ENCODE data around the gene SLC9A9. TPM values are rescaled to one million over a fixed set of nuclear protein-coding genes. Genes with fewer than 3 reads are reported as not detected.

Gene SLC9A9
- total and polyA plus RNA-seq, 2 of the 8 experiments (the other 6 are each of a cell fraction or from before 2014, with no cell fraction given) = 0.48 to 1.1 TPM

- FAIRE-seq (no peak), DNase-seq (ENCODE audit: low read depth in 1 of 2, low spot score in 2 of 2) (no peak)
- H4K20me1 ChIP-seq (replicated peaks in 1 of 2; ENCODE audit: control insufficient read depth in 1 of 2, insufficient read depth in 2 of 2, low read length in 2 of 2) = no peaks in the 10 kb centered on the region
- no peak overlapping the region for H4K8ac ChIP-seq (ENCODE audit: extremely low read depth, insufficient read depth, low read length)
- CTCF ChIA-PET (ENCODE audit: partially characterized antibody) = interaction anchor here (1.3 kb wide), 1 partner anchor 12 kb away, joined by 6 read pairs; no protein-coding TSS in a partner anchor
- WGBS, 2 experiments (ENCODE audit: extremely low coverage in 1 of 2, insufficient coverage in 1 of 2, insufficient read length in 1 of 2, insufficient replicate concordance in 2 of 2, low coverage in 1 of 2, low lambda C conversion rate in 2 of 2, missing lambda C conversion rate in 1 of 2) = 91% methylated on average over 11 of the region's 11 CpGs; no CpG with 5 or more reads in 1 of the 2 experiments
- no peak overlapping the region for H2AK5ac ChIP-seq (ENCODE audit: low read depth, low read length)
- H2AFZ ChIP-seq (ENCODE audit: low read length) = peak overlapping the region; percentile 59; the same call in 1 of the 2 replicates
- no peaks in the 10 kb centered on the region for H3K23me2 ChIP-seq (ENCODE audit: low read depth, low read length)
- no peak overlapping the region for H3K23ac ChIP-seq (ENCODE audit: insufficient read length)
- no peaks in the 10 kb centered on the region for H3K79me2 ChIP-seq (ENCODE audit: control insufficient read depth in 1 of 2, insufficient read depth in 2 of 2, low read length in 2 of 2)
- POLR2A ChIA-PET (ENCODE audit: partially characterized antibody) = no interaction called here
- H4K5ac ChIP-seq (ENCODE audit: insufficient read length, low read depth, low read length) = no peak overlapping the region
- H3K18ac ChIP-seq (ENCODE audit: extremely low read depth, low read length) = no peak overlapping the region
- H3K27ac ChIP-seq (ENCODE audit: low read depth, low read length) = no peak overlapping the region
- no peak overlapping the region for H2BK15ac ChIP-seq (ENCODE audit: low read length)
- H3K4ac ChIP-seq (replicated peaks; ENCODE audit: insufficient read length, low read depth, low read length) = no peak overlapping the region
- H4K91ac ChIP-seq (replicated peaks; ENCODE audit: insufficient read length, low read length) = no peak overlapping the region
- H2BK5ac ChIP-seq (ENCODE audit: low read depth, low read length) = no peak overlapping the region
- no peak overlapping the region for H3K14ac ChIP-seq (ENCODE audit: insufficient read length)
- H3K4me3 ChIP-seq (ENCODE audit: extremely low read depth in 1 of 4, insufficient read depth in 2 of 4, low read depth in 3 of 4, low read length in 4 of 4) = no peak overlapping the region
- H3K79me1 ChIP-seq (ENCODE audit: low read depth, low read length) = no peaks in the 10 kb centered on the region
- H3K4me2 ChIP-seq (ENCODE audit: insufficient read depth in 1 of 2, low read depth in 2 of 2, low read length in 2 of 2) = no peak overlapping the region
- H3K9me3 ChIP-seq (ENCODE audit: insufficient read depth in 2 of 2, low read depth in 1 of 2, low read length in 1 of 2) = no peaks in the 10 kb centered on the region
- H2BK12ac ChIP-seq (ENCODE audit: low read depth, low read length) = no peak overlapping the region
- no peaks in the 10 kb centered on the region for H3K36me3 ChIP-seq (ENCODE audit: control insufficient read depth in 2 of 4, insufficient read depth in 4 of 4, low read length in 3 of 4)
- H3K4me1 ChIP-seq (replicated peaks in 1 of 4; ENCODE audit: control insufficient read depth in 3 of 4, insufficient read depth in 4 of 4, low read length in 3 of 4) = peaks cover 0 to 4% (median 0%) of the 10 kb centered on the region in 4 experiments; a peak in 1 of 7 replicates
- no peak overlapping the region for H2BK120ac ChIP-seq (replicated peaks; ENCODE audit: low read depth, low read length)
- H3K9ac ChIP-seq (replicated peaks in 1 of 4; ENCODE audit: extremely low read depth in 1 of 4, low read depth in 3 of 4, low read length in 3 of 4) = no peak overlapping the region
- no peaks in the 10 kb centered on the region for H3K27me3 ChIP-seq (replicated peaks in 1 of 4; ENCODE audit: control insufficient read depth in 3 of 4, extremely low read depth in 1 of 4, insufficient read depth in 3 of 4, low read length in 3 of 4)
- H3K56ac ChIP-seq (replicated peaks; ENCODE audit: insufficient read length, low read depth, low read length) = no peak overlapping the region
- H2BK20ac ChIP-seq (ENCODE audit: low read length) = no peak overlapping the region
- TF ChIP-seq HDAC2 (IDR thresholded peaks at IDR 0.05; ENCODE audit: borderline replicate concordance in 1 of 2, low read depth in 2 of 2, low read length in 2 of 2) (no peak), POLR2A (IDR thresholded peaks at IDR 0.05; ENCODE audit: control extremely low read depth in 1 of 2, low read depth in 2 of 2, low read length in 2 of 2) (no peak), SRF (IDR thresholded peaks at IDR 0.05; ENCODE audit: low read depth, low read length) (no peak), FOSL1 (IDR thresholded peaks at IDR 0.05; ENCODE audit: insufficient read depth, low read depth, low read length) (no peak), BRCA1 (IDR thresholded peaks at IDR 0.05; ENCODE audit: low read depth, low read length) (no peak), SP1 (IDR thresholded peaks at IDR 0.05; ENCODE audit: low read depth, low read length) (no peak), HDAC6 (IDR thresholded peaks at IDR 0.05; ENCODE audit: low read depth, low read length) (no peak), SIN3A (conservative IDR thresholded peaks at IDR 0.05 in 1 of 2, IDR thresholded peaks at IDR 0.05 in 1 of 2; ENCODE audit: low read depth in 1 of 2, low read length in 2 of 2) (no peak), RAD21 (IDR thresholded peaks at IDR 0.05 in 1 of 2, conservative IDR thresholded peaks at IDR 0.05 in 1 of 2; ENCODE audit: low read depth in 2 of 2, low read length in 2 of 2) (no peak), JUND (IDR thresholded peaks at IDR 0.05; ENCODE audit: low read length) (no peak), EZH2 (IDR thresholded peaks at IDR 0.05; ENCODE audit: low read depth, low read length, severe bottlenecking) (no peak), TAF7 (optimal IDR thresholded peaks at IDR 0.05; ENCODE audit: borderline replicate concordance, low read depth, low read length) (no peak), CREB1 (IDR thresholded peaks at IDR 0.05) (no peak), CBX5 (IDR thresholded peaks at IDR 0.05; ENCODE audit: low read depth, low read length) (no peak)
These were observed 545.6 kb downstream of the SLC9A9 start for GRCh38 chr3:143302638-143303171.
